Measurements from ENCODE around the gene SEPTIN8.
A peak's percentile ranks its signal among the peaks of the same experiment; 100 is the strongest.

Gene SEPTIN8

GRCh38 chr5:132749506-132749905 is 27.5 kb downstream of the SEPTIN8 start:
- Histone ChIP-seq H4K91ac (ENCODE audit: low read length) (no peak overlapping the region), H3K9me3 (ENCODE audit: control insufficient read depth, low read length) (no peaks in the 10 kb centered on the region), H2BK5ac (ENCODE audit: low read depth, low read length, poor library complexity, severe bottlenecking) (no peak overlapping the region), H3K4ac (ENCODE audit: low read depth in 1 of 2, low read length in 2 of 2) (no peak overlapping the region), H2BK120ac (ENCODE audit: low read depth, low read length) (no peak overlapping the region), H3K27me3 (ENCODE audit: control insufficient read depth in 1 of 2, insufficient read depth in 1 of 2, low read length in 2 of 2) (peaks cover 28 to 85% of the 10 kb centered on the region in 2 experiments), H3K4me3 (ENCODE audit: insufficient read depth in 1 of 2, low read depth in 1 of 2, low read length in 2 of 2) (no peak overlapping the region), H2AK5ac (ENCODE audit: low read length, severe bottlenecking) (no peak overlapping the region), H2AFZ (ENCODE audit: low read depth, low read length) (no peak overlapping the region), H3K4me1 (ENCODE audit: control insufficient read depth, insufficient read depth, low read depth, low read length) (peaks cover 15% of the 10 kb centered on the region), H4K8ac (ENCODE audit: low read length) (no peak overlapping the region), H3K23ac (ENCODE audit: low read length in 2 of 2) (no peak overlapping the region), H2BK12ac (ENCODE audit: low read length in 2 of 2) (no peak overlapping the region), H3K4me2 (ENCODE audit: low read length, poor library complexity, severe bottlenecking) (no peak overlapping the region), H3K27ac (ENCODE audit: low read length, poor library complexity, severe bottlenecking) (no peak overlapping the region), H3K79me1 (replicated peaks; ENCODE audit: low read length, poor library complexity, severe bottlenecking) (no peaks in the 10 kb centered on the region), H3K14ac (ENCODE audit: low read length in 2 of 2) (no peak overlapping the region), H2BK15ac (ENCODE audit: low read depth, poor library complexity, severe bottlenecking) (no peak overlapping the region), H3K9ac (ENCODE audit: low read length) (no peak overlapping the region), H3K18ac (ENCODE audit: low read depth in 1 of 2, low read length in 2 of 2) (no peak overlapping the region), H3K36me3 (ENCODE audit: control insufficient read depth in 1 of 2, insufficient read depth in 2 of 2, low read depth in 1 of 2, low read length in 2 of 2) (peaks cover 0 to 3% of the 10 kb centered on the region in 2 experiments)
- WGBS: 95% methylated on average over 2 of the region's 2 CpGs
- no peak for DNase-seq

DNA sequence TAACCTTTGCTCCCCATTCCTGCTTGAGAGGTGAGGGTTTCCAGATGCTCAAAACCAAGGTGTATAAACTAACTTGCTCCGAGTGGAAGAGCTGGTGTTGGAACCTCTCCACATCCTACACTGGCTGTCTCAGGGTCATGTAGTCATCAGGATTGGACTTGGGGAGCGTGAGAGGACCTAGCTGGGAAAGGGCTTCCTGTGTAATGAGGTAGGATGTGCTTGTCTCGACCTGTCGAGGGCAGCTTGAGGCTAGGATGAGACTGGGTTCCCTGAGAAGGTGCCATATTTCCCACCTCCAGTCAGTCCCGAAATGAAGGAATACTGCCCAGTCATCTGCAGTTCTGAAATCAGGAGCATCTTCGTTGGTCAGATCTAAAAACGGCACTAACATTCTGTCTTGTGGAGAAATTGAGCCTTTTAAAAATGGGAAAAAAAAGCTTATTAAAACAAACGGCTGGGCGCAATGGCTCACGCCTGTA is 28.5 kb downstream of the SEPTIN8 start:
- no peak overlapping the region for H4K8ac ChIP-seq (ENCODE audit: low read length)
- no peak overlapping the region for H4K91ac ChIP-seq (ENCODE audit: low read length)
- H2BK120ac ChIP-seq (ENCODE audit: low read depth, low read length): no peak overlapping the region
- no peak overlapping the region for H2BK15ac ChIP-seq (ENCODE audit: low read depth, poor library complexity, severe bottlenecking)
- no peak overlapping the region for H3K14ac ChIP-seq (ENCODE audit: low read length in 2 of 2)
- H3K79me1 ChIP-seq (replicated peaks; ENCODE audit: low read length, poor library complexity, severe bottlenecking): no peaks in the 10 kb centered on the region
- H3K27me3 ChIP-seq (ENCODE audit: control insufficient read depth in 1 of 2, insufficient read depth in 1 of 2, low read length in 2 of 2): peaks cover 28 to 77% of the 10 kb centered on the region in 2 experiments
- no peak overlapping the region for H3K18ac ChIP-seq (ENCODE audit: low read depth in 1 of 2, low read length in 2 of 2)
- no peak overlapping the region for H3K9ac ChIP-seq (ENCODE audit: low read length)
- H3K9me3 ChIP-seq (ENCODE audit: control insufficient read depth, low read length): no peaks in the 10 kb centered on the region
- H3K4me2 ChIP-seq (ENCODE audit: low read length, poor library complexity, severe bottlenecking): no peak overlapping the region
- H2AFZ ChIP-seq (ENCODE audit: low read depth, low read length): no peak overlapping the region
- H2BK5ac ChIP-seq (ENCODE audit: low read depth, low read length, poor library complexity, severe bottlenecking): no peak overlapping the region
- no peak overlapping the region for H3K27ac ChIP-seq (ENCODE audit: low read length, poor library complexity, severe bottlenecking)
- no peak overlapping the region for H3K4ac ChIP-seq (ENCODE audit: low read depth in 1 of 2, low read length in 2 of 2)
- H3K23ac ChIP-seq (ENCODE audit: low read length in 2 of 2): no peak overlapping the region
- H2BK12ac ChIP-seq (ENCODE audit: low read length in 2 of 2): no peak overlapping the region
- H3K4me3 ChIP-seq (ENCODE audit: insufficient read depth in 1 of 2, low read depth in 1 of 2, low read length in 2 of 2): no peak overlapping the region
- H3K36me3 ChIP-seq (ENCODE audit: control insufficient read depth in 1 of 2, insufficient read depth in 2 of 2, low read depth in 1 of 2, low read length in 2 of 2): peaks cover 0 to 3% of the 10 kb centered on the region in 2 experiments
- WGBS: 96% methylated on average over 10 of the region's 10 CpGs
- H3K4me1 ChIP-seq (ENCODE audit: control insufficient read depth, insufficient read depth, low read depth, low read length): peaks cover 12% of the 10 kb centered on the region
- no peak for DNase-seq
- H2AK5ac ChIP-seq (ENCODE audit: low read length, severe bottlenecking): no peak overlapping the region

DNA sequence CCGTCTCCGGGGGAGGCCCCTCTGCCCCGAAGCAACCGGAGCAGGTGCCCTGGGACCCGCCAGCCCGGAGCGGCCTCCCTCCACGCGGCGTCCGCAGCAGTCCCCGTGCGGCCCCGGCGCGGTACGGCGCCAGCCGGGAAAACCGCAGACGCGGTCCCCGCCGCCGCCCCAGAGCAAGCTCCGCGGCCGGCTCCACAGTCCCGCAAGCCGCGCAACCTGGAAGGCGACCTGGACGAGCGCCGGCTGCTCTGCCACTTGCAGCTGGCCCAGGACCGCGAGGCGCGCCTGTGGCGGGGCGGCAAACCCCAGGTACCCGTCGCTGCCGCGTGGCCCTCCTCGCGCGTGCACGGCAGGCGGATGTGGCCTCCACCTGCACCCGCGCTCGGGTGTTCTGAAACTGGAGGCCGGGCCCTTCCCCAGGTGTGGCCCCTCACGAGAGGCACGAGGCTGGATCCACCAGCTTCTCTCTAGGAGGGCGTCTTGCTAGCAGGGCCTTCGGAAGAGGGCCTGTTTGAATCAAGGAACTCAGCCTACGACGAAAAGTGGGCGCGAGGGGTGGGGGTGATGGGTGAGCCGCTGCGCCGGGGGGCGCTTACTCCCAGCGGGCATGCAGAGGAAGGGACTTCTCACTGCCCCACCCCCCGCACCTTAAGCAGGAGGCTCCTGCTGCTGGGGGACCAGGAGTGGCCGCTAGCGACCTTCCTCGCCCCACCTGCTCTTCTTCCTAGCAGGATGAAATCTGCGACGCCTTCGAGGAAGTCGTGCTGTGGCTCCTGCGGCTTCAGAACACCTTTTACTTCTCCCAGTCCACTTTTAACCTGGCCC is 29.2 kb downstream of the SEPTIN8 start:
- Histone ChIP-seq H3K9me3 (ENCODE audit: control insufficient read depth, low read length) (no peaks in the 10 kb centered on the region), H3K79me1 (replicated peaks; ENCODE audit: low read length, poor library complexity, severe bottlenecking) (no peaks in the 10 kb centered on the region), H4K91ac (ENCODE audit: low read length) (peak overlapping the region; percentile 66), H4K8ac (ENCODE audit: low read length) (no peak overlapping the region), H2AK5ac (ENCODE audit: low read length, severe bottlenecking) (no peak overlapping the region), H3K18ac (ENCODE audit: low read depth in 1 of 2, low read length in 2 of 2) (no peak overlapping the region), H3K4ac (ENCODE audit: low read depth in 1 of 2, low read length in 2 of 2) (no peak overlapping the region), H3K4me1 (ENCODE audit: control insufficient read depth, insufficient read depth, low read depth, low read length) (peaks cover 11% of the 10 kb centered on the region), H2BK5ac (ENCODE audit: low read depth, low read length, poor library complexity, severe bottlenecking) (no peak overlapping the region), H3K9ac (ENCODE audit: low read length) (no peak overlapping the region), H3K23ac (ENCODE audit: low read length in 2 of 2) (peak overlapping the region in 1 of 2 experiments; percentile 49), H2AFZ (ENCODE audit: low read depth, low read length) (peak overlapping the region; percentile 77), H3K14ac (ENCODE audit: low read length in 2 of 2) (no peak overlapping the region), H2BK12ac (ENCODE audit: low read length in 2 of 2) (peak overlapping the region in 1 of 2 experiments; percentile 48), H3K27me3 (ENCODE audit: control insufficient read depth in 1 of 2, insufficient read depth in 1 of 2, low read length in 2 of 2) (peaks cover 28 to 74% of the 10 kb centered on the region in 2 experiments), H3K27ac (ENCODE audit: low read length, poor library complexity, severe bottlenecking) (no peak overlapping the region), H3K4me3 (ENCODE audit: insufficient read depth in 1 of 2, low read depth in 1 of 2, low read length in 2 of 2) (peak overlapping the region in 1 of 2 experiments; percentile 60), H3K4me2 (ENCODE audit: low read length, poor library complexity, severe bottlenecking) (peak overlapping the region; percentile 91), H2BK120ac (ENCODE audit: low read depth, low read length) (no peak overlapping the region), H3K36me3 (ENCODE audit: control insufficient read depth in 1 of 2, insufficient read depth in 2 of 2, low read depth in 1 of 2, low read length in 2 of 2) (peaks cover 0 to 3% of the 10 kb centered on the region in 2 experiments), H2BK15ac (ENCODE audit: low read depth, poor library complexity, severe bottlenecking) (no peak overlapping the region)
- DNase-seq: no peak
- 16% methylated on average over 65 of the region's 76 CpGs for WGBS

DNA sequence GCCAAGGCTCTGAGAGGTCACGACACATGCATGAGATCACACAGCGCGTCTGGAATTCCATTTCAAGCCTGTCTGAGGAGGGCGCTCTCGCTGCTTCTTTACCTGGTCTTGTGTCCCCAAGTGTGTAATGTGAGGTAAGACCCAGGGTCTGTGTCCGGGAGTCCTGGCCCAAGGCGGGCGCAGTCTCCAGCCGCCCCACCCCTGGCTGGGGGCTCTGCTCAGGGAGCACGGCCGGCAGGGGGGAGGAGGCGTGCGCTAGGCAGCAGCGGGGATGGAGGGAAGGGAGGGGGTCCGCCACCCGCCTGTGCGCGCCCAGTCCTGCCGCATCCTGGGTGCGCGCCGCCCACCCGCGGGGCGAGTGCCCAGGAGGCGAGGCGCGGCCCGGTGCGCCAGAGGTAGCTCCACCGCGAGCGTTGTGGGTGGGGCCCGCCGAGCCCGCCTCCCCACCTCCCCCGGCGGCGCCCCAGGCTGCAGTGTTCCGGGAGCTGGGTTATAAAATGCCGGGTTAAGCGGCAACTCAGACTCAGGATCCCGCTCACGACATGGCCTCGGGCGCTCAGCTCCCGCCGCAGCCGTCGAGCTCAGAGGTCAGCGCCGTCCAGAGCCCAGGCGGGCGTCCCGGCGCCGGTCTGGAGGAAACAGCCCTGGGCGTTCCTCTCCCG is 30.0 kb downstream of the SEPTIN8 start, which contains the start of gene CCNI2:
Gene CCNI2, plus strand, starts transcription at position 473 of the 662 bp plus-strand sequence. Its CDS starts 70 bp downstream, at position 543.
- Histone ChIP-seq H2BK5ac (ENCODE audit: low read depth, low read length, poor library complexity, severe bottlenecking) (no peak within 1 kb of the TSS), H3K27ac (ENCODE audit: low read length, poor library complexity, severe bottlenecking) (no peak within 1 kb of the TSS), H3K4ac (ENCODE audit: low read depth in 1 of 2, low read length in 2 of 2) (no peak within 1 kb of the TSS), H2BK12ac (ENCODE audit: low read length in 2 of 2) (peak within 1 kb of the TSS in 1 of 2 experiments; percentile 48), H2AK5ac (ENCODE audit: low read length, severe bottlenecking) (no peak within 1 kb of the TSS), H3K9me3 (ENCODE audit: control insufficient read depth, low read length) (no peaks in the 10 kb centered on the region), H2BK120ac (ENCODE audit: low read depth, low read length) (no peak within 1 kb of the TSS), H3K79me1 (replicated peaks; ENCODE audit: low read length, poor library complexity, severe bottlenecking) (no peaks in the 10 kb centered on the region), H3K4me3 (ENCODE audit: insufficient read depth in 1 of 2, low read depth in 1 of 2, low read length in 2 of 2) (peak within 1 kb of the TSS; percentile 51 to 60), H3K14ac (ENCODE audit: low read length in 2 of 2) (peak within 1 kb of the TSS in 1 of 2 experiments; percentile 77), H2BK15ac (ENCODE audit: low read depth, poor library complexity, severe bottlenecking) (no peak within 1 kb of the TSS), H4K8ac (ENCODE audit: low read length) (no peak within 1 kb of the TSS), H3K36me3 (ENCODE audit: control insufficient read depth in 1 of 2, insufficient read depth in 2 of 2, low read depth in 1 of 2, low read length in 2 of 2) (peaks cover 0 to 3% of the 10 kb centered on the region in 2 experiments), H3K4me1 (ENCODE audit: control insufficient read depth, insufficient read depth, low read depth, low read length) (peaks cover 11% of the 10 kb centered on the region), H3K27me3 (ENCODE audit: control insufficient read depth in 1 of 2, insufficient read depth in 1 of 2, low read length in 2 of 2) (peaks cover 28 to 69% of the 10 kb centered on the region in 2 experiments), H3K18ac (ENCODE audit: low read depth in 1 of 2, low read length in 2 of 2) (peak within 1 kb of the TSS in 1 of 2 experiments; percentile 49), H2AFZ (ENCODE audit: low read depth, low read length) (peak within 1 kb of the TSS; percentile 77), H3K4me2 (ENCODE audit: low read length, poor library complexity, severe bottlenecking) (peak within 1 kb of the TSS; percentile 91), H3K9ac (ENCODE audit: low read length) (no peak within 1 kb of the TSS), H4K91ac (ENCODE audit: low read length) (peak within 1 kb of the TSS; percentile 66), H3K23ac (ENCODE audit: low read length in 2 of 2) (peak within 1 kb of the TSS in 1 of 2 experiments; percentile 97)
- peak; percentile 45 for DNase-seq
- WGBS: 4% methylated on average over 50 of the region's 59 CpGs

Data from mesenchymal stem cell (in vitro differentiated cells and primary cell).